OCI-LY3 (cell line): ENCODE data around the gene ZNF416.

Source experiments
- H2AFZ ChIP-seq: fragments of 200-600, 300-600 bp; shearing (Covaris generic); 2 replicates; pipeline ENCODE4 v1.6.0; 2014; ENCODE audit warnings: antibody characterized with exemption, low read depth, low read length
- H3K27ac ChIP-seq: fragments of 200-600, 300-600 bp; sonication (generic); 2 replicates; pipeline ENCODE4 v1.5.1; 2014; ENCODE audit warnings: mild to moderate bottlenecking, low read length, moderate library complexity, mixed read lengths
- H3K27me3 ChIP-seq: fragments of 200-600, 300-600 bp; sonication (generic); 2 replicates; pipeline ENCODE4 v1.6.1; 2014; ENCODE audit warnings: low read depth, low read length, mixed read lengths
- H3K36me3 ChIP-seq: fragments of 200-600, 300-600 bp; sonication (generic); replicated peaks from 2 replicates; pipeline ENCODE3; 2014; ENCODE audit warnings: low read depth, low read length, mixed read lengths
- H3K4me1 ChIP-seq: fragments of 300-600, 200-600 bp; sonication (generic); 2 replicates; pipeline ENCODE4 v1.6.1; 2014; ENCODE audit warnings: low read length, mixed read lengths
- H3K4me2 ChIP-seq: fragments of 200-600, 300-600 bp; sonication (generic); 2 replicates; pipeline ENCODE4 v1.6.1; 2014; ENCODE audit warnings: low read length, mixed read lengths
- H3K4me3 ChIP-seq: fragments of 300-600, 200-600 bp; sonication (generic); 2 replicates; pipeline ENCODE4 v1.5.1; 2014; ENCODE audit warnings: antibody characterized with exemption, mild to moderate bottlenecking, low read length, moderate library complexity
- H3K79me2 ChIP-seq: fragments of 300-600, 200-600 bp; shearing (Covaris generic); 2 replicates; pipeline ENCODE4 v1.6.1; 2014; ENCODE audit warnings: mild to moderate bottlenecking, low read length, mixed read lengths
- H3K9ac ChIP-seq: fragments of 300-600, 200-600 bp; shearing (Covaris generic); 2 replicates; pipeline ENCODE4 v1.6.0; 2014; ENCODE audit warnings: mild to moderate bottlenecking, low read length, moderate library complexity
- H3K9me3 ChIP-seq: fragments of 200-600, 300-600 bp; shearing (Covaris generic); 2 replicates; pipeline ENCODE4 v1.6.1; 2014; ENCODE audit warnings: low read length, mixed read lengths; ENCODE audit not compliant: insufficient read depth
- H4K20me1 ChIP-seq: fragments of 200-600, 300-600 bp; sonication (generic); 2 replicates; pipeline ENCODE4 v1.6.1; 2016; ENCODE audit warnings: low read length, mixed read lengths; ENCODE audit not compliant: insufficient read depth
- EZH2phosphoT487 ChIP-seq: fragments of 200-600 bp; shearing (Covaris generic); IDR thresholded peaks from 2 replicates; pipeline ENCODE4 v1.6.1; 2018; ENCODE audit warnings: antibody characterized with exemption, mixed run types, low read depth
- TF ChIP-seq, protein P1 (sequence below): fragments of 200-600, 300-600 bp; sonication (generic); IDR thresholded peaks from 2 replicates; pipeline ENCODE4 v1.5.1; 2014; ENCODE audit warnings: antibody characterized with exemption, low read length, low read depth

The ZNF416 gene

DNA sequence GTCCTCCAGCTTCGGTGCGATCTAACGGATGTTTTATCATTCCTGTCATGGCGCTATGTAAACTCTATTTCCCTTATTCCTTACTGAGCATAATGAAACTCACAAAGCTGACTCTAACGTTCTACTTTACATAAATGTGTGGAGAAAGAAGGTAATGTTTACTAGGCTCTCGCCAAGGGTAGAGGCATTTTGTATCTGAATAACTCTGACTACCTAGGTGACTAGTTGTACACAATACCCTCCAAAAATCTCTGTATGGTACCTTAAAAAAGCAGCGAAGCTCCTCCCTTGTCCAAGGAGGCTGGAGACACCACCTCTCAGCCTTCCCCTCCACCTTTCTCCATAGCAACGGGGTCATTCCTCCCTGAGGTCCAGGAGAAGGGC, 20.7 kb upstream of the ZNF416 start:
- peak overlapping the region; percentile 72 for H3K4me2 ChIP-seq
- H3K36me3 ChIP-seq = peaks cover 25% of the 10 kb centered on the region
- H4K20me1 ChIP-seq = no peaks in the 10 kb centered on the region
- TF ChIP-seq, protein P1, sequence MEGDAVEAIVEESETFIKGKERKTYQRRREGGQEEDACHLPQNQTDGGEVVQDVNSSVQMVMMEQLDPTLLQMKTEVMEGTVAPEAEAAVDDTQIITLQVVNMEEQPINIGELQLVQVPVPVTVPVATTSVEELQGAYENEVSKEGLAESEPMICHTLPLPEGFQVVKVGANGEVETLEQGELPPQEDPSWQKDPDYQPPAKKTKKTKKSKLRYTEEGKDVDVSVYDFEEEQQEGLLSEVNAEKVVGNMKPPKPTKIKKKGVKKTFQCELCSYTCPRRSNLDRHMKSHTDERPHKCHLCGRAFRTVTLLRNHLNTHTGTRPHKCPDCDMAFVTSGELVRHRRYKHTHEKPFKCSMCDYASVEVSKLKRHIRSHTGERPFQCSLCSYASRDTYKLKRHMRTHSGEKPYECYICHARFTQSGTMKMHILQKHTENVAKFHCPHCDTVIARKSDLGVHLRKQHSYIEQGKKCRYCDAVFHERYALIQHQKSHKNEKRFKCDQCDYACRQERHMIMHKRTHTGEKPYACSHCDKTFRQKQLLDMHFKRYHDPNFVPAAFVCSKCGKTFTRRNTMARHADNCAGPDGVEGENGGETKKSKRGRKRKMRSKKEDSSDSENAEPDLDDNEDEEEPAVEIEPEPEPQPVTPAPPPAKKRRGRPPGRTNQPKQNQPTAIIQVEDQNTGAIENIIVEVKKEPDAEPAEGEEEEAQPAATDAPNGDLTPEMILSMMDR = no peak; the same call in 1 of the 2 replicates
- H3K79me2 ChIP-seq = peaks cover 14% of the 10 kb centered on the region
- H3K9ac ChIP-seq = peak overlapping the region; percentile 14; the same call in 1 of the 2 replicates
- no peak overlapping the region for H3K27ac ChIP-seq
- peak overlapping the region; percentile 87 for H3K4me3 ChIP-seq
- peak overlapping the region; percentile 98 for H2AFZ ChIP-seq
- H3K4me1 ChIP-seq = peaks cover 10% of the 10 kb centered on the region
- no peaks in the 10 kb centered on the region for H3K27me3 ChIP-seq
- H3K9me3 ChIP-seq = 0 out of 2 replicates have a peak, but pooled peaks cover 2% of the 10 kb centered on the region

DNA sequence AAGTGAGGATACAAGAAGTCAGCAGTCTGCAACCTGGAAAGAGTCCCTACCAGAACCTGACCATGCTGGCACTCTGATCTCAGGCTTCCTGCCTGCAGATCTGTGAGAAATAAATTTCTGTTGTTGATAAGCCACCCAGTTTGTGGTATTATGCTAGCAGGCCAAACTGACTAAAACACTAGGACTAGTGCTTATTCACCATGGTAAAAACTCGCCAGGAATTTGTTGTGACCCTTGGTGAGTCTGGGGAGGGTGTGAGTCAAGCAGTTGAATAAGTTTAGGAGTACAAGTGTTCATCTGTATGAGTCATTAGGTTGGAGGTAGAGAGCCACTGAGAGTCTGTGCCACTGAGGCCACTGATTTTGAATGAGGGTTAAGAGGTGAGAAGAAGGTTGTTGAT, 8.8 kb upstream of the ZNF416 start:
- Histone ChIP-seq H3K27me3 (no peaks in the 10 kb centered on the region), H3K4me2 (no peak overlapping the region), H3K9me3 (peaks cover 10% of the 10 kb centered on the region; the same call in 1 of the 2 replicates), H3K4me3 (no peak overlapping the region), H3K9ac (no peak overlapping the region), H4K20me1 (no peaks in the 10 kb centered on the region), H3K36me3 (no peaks in the 10 kb centered on the region), H3K79me2 (no peaks in the 10 kb centered on the region), H3K27ac (no peak overlapping the region), H3K4me1 (no peaks in the 10 kb centered on the region), H2AFZ (no peak overlapping the region)
- TF ChIP-seq EZH2phosphoT487 = no peak
- TF ChIP-seq, protein P1 = no peak

DNA sequence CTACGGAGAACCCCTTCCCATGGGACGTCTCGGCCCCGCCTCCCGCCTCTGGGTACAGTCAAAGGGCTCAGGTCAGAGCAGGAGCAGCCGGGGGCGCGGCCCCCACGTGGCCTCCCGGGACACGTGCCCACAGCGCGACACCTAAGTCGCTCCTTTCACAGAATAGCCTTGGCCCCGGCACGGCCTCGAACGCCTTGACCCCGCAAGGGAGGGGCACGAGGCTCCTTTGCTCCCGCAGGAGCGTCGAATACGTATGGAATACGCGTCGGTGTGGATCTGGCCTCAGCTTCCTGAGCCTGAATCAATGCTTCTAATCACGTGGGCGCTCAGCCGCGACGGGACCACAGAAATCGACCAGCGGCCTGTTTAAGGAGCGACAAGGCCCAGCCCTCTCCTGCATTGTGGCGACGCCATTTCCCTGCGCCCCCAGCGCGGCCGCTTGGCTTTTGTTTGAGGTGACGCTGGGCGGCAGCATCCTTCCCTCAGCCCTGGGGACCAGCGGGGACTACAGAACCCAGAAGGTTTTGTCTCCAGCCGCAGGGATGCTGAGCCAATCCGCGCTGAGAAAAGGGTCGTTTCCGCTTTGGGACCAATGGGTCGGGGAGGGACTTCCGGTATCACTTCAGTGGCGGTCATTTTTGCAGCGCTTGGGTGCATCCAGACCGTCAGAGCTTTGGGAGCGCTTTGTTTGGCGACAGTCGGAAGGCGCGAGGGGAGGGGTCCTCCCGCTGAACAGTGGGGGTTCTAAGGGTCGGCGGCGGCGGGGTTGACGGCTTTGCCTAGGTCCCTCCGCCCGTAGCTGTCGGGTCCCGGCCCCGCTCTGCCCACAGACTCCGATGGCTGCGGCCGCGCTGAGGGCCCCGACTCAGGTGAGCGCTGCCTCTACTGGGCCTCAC, 5.1 kb upstream of the ZNF416 start, which contains the start of gene ZIK1:
ZIK1 (plus strand) TSS at position 625 of the 896 bp plus-strand sequence; CDS start at position 837, 212 bp downstream.
- Histone ChIP-seq H2AFZ (no peak within 1 kb of the TSS), H4K20me1 (no peaks in the 10 kb centered on the region), H3K27me3 (no peaks in the 10 kb centered on the region), H3K9ac (no peak within 1 kb of the TSS), H3K4me3 (no peak within 1 kb of the TSS), H3K27ac (no peak within 1 kb of the TSS), H3K9me3 (peaks cover 10% of the 10 kb centered on the region; the same call in 1 of the 2 replicates), H3K4me1 (0 out of 2 replicates have a peak, but pooled peaks cover 3% of the 10 kb centered on the region), H3K4me2 (no peak within 1 kb of the TSS), H3K36me3 (peaks cover 5% of the 10 kb centered on the region), H3K79me2 (no peaks in the 10 kb centered on the region)
- TF ChIP-seq, protein P1 = no peak
- TF ChIP-seq EZH2phosphoT487 = no peak

DNA sequence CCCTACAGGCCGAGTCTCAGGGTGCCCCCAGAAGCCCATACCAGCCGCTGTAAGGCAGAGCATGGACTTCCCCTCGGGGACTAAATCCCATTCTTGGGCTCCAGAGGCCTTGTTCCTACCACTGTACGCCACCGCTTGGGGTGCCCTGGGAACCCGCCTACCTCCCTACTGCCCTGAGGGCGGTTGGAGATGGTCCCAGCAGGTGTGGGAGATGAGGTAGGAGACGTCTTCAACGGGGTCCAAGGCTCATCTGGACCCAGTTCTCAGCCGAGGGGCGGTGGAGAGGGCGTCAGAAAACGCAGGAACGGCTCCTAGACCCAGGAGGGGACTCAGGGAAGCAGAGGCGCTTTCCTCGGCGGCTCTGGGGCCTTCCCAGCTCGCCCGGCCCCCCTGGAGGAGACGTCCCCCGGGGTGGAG, 4.4 kb upstream of the ZNF416 start:
- Histone ChIP-seq H3K79me2 (peaks cover 5% of the 10 kb centered on the region), H2AFZ (no peak overlapping the region), H4K20me1 (no peaks in the 10 kb centered on the region), H3K4me1 (peaks cover 3% of the 10 kb centered on the region; the same call in 1 of the 2 replicates), H3K27ac (no peak overlapping the region), H3K9me3 (peaks cover 10% of the 10 kb centered on the region; the same call in 1 of the 2 replicates), H3K27me3 (no peaks in the 10 kb centered on the region), H3K4me2 (no peak overlapping the region), H3K36me3 (peaks cover 5% of the 10 kb centered on the region), H3K9ac (no peak overlapping the region), H3K4me3 (no peak overlapping the region)
- TF ChIP-seq EZH2phosphoT487 = no peak
- TF ChIP-seq, protein P1 = no peak
